ENCODE results near the gene DRICH1. TPM values are rescaled to one million over a fixed set of nuclear protein-coding genes. Genes with fewer than 3 reads are reported as not detected.
"Not testable (repeated sequence)": the region's sequence is repeated elsewhere in the genome, so short reads cannot be mapped to it uniquely, and the experiment has no call there.

DRICH1 gene, protein sequence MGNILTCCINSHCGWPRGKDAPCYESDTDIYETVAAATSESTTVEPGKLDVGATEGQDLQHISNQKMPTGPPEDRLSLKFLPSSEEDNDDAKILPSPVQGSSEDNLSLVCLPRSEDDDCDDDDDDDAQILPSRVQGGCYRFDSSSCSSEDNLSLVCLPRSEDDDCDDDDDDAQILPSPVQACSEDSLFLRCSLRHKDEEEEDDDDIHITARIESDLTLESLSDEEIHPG
- under 1 TPM in 1 of 4 donors, not detected in 3; 0.37 TPM for total RNA-seq
- polyA plus RNA-seq = 0.09 TPM
- long read RNA-seq, donor 1 = 0 reads
- long read RNA-seq, donor 2 = 0 reads
- long read RNA-seq, donor 3 = 0 reads
- long read RNA-seq, donor 4 = 0 reads

DNA sequence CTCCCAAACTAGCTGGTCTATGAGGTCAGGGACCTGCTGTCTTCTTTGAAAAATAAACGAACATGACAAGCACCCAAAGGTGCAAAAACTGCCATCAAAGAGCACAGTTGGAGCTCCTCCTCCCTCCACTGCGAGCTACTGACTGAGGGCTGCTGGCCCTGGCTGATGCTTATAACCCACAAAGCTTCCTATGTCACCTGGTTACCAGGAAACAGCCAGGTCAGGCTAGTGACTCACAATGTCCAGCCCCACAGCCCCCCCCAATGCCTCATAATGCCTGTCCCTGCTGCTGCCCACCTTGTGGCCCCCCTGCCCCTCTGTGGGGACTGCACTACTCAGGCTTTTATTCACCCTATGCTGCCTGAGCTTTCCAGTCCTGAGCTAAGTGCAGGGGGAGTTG lies at the start of gene DRICH1:
DRICH1 (minus strand) TSS at position 144 of the 400 bp plus-strand sequence. CDS start 298 bp downstream, outside the sequence.
- Histone ChIP-seq H3K4me3 (ENCODE audit: low read length) (no peak within 1 kb of the TSS), H3K4me1 (ENCODE audit: control insufficient read depth, insufficient read depth, low read length) (no peaks in the 10 kb centered on the region), H3K27ac (ENCODE audit: low read length) (no peak within 1 kb of the TSS), H3K27me3 (ENCODE audit: control insufficient read depth, insufficient read depth) (no peaks in the 10 kb centered on the region), H3K9me3 (ENCODE audit: control insufficient read depth, low read length) (no peaks in the 10 kb centered on the region)
- DNase-seq (no peak), ATAC-seq (no peak)
- intact Hi-C loops (cut with DNase I) = no loop called here
- 64% methylated on average over 2 of the region's 2 CpGs for WGBS

- DNase-seq = no peak
- peaks cover 12% of the 10 kb centered on the region for H3K4me1 ChIP-seq (ENCODE audit: control insufficient read depth, insufficient read depth, low read length)
- no peak overlapping the region for H3K27ac ChIP-seq (ENCODE audit: low read length)
- no peak overlapping the region for H3K4me3 ChIP-seq (ENCODE audit: low read length)
- intact Hi-C loops (cut with DNase I) = no loop called here
- WGBS = 94% methylated on average over 5 of the region's 5 CpGs
- no peaks in the 10 kb centered on the region for H3K27me3 ChIP-seq (ENCODE audit: control insufficient read depth, insufficient read depth)
- no peak for ATAC-seq
- no peaks in the 10 kb centered on the region for H3K9me3 ChIP-seq (ENCODE audit: control insufficient read depth, low read length)
These were observed 49.1 kb upstream of the DRICH1 start for GRCh38 chr22:23681026-23681809.

- 91% methylated on average over 6 of the region's 6 CpGs for WGBS
- intact Hi-C loops (cut with DNase I) = no loop called here
- DNase-seq = no peak
- no peaks in the 10 kb centered on the region for H3K27me3 ChIP-seq (ENCODE audit: control insufficient read depth, insufficient read depth)
- no peak overlapping the region for H3K4me3 ChIP-seq (ENCODE audit: low read length)
- H3K9me3 ChIP-seq (ENCODE audit: control insufficient read depth, low read length) = no peaks in the 10 kb centered on the region
- H3K27ac ChIP-seq (ENCODE audit: low read length) = no peak overlapping the region
- no peak for ATAC-seq
- no peaks in the 10 kb centered on the region for H3K4me1 ChIP-seq (ENCODE audit: control insufficient read depth, insufficient read depth, low read length)
These were observed 46.0 kb upstream of the DRICH1 start for GRCh38 chr22:23678133-23678532.

DNA sequence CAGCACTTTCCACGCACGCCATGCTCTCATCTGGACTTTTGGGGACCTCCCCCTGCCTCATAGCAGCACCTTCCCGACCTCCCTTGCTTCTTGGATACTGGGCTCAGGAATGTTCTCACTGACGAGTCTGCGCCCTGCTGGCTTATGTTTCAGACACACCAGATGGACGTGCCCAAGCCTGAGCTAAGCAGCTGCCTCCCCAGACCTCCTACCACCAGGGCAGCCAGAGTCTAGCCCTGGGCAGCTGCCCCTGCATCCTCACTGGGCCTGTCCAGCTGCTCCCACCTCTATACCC lies 45.5 kb upstream of the DRICH1 start:
- H3K27ac ChIP-seq (ENCODE audit: low read length) = no peak overlapping the region
- ATAC-seq = no peak
- no peak overlapping the region for H3K4me3 ChIP-seq (ENCODE audit: low read length)
- H3K9me3 ChIP-seq (ENCODE audit: control insufficient read depth, low read length) = no peaks in the 10 kb centered on the region
- 86% methylated on average over 6 of the region's 6 CpGs for WGBS
- DNase-seq = no peak
- H3K4me1 ChIP-seq (ENCODE audit: control insufficient read depth, insufficient read depth, low read length) = no peaks in the 10 kb centered on the region
- intact Hi-C loops (cut with DNase I) = no loop called here
- no peaks in the 10 kb centered on the region for H3K27me3 ChIP-seq (ENCODE audit: control insufficient read depth, insufficient read depth)

DNA sequence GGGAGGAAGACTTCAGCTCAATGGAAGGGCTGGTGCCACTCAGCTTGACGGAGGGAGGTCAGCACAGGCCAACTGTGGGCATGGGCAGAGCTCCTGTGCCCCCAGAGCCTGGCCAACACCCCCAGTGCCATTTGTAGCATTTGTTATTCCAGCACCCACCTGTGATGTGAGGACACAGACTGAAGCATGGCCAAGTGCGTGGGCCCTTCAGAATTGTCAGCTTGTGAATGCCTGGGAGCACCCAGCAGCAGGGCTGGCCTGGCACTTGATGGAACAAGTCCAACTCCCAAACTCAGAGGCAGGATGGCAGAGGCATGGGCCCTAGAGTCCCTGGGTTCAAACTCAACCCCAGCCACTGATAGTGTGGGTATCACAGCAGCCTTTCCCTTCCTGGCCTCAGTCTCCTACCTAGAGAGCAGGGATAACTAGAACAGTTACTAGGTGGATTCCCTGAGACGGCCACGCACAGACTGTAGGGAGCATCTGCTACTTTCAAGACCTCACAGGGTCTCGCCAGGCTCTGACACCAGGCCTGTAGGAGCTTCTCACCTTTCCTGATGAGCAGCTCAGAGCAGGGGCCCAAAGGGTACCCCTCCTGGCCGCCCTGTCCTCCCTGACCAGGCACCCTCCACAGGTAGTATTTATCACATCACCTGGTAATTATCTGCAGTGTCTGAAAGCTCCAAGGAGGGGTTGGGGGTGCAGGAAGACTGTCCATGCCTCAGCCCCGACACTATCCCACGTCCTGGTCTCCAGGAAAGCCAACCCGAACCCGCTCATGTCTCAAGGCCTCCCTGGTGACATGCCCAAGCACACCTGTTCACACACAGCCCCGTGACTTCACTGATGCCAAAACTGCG lies 45.0 kb upstream of the DRICH1 start:
- DNase-seq; H3K27ac ChIP-seq (ENCODE audit: low read length); H3K4me1 ChIP-seq (ENCODE audit: control insufficient read depth, insufficient read depth, low read length); H3K27me3 ChIP-seq (ENCODE audit: control insufficient read depth, insufficient read depth); H3K9me3 ChIP-seq (ENCODE audit: control insufficient read depth, low read length); H3K4me3 ChIP-seq (ENCODE audit: low read length); ATAC-seq; intact Hi-C loops (cut with DNase I): not testable (repeated sequence)
- WGBS = 96% methylated on average over 12 of the region's 12 CpGs

GRCh38 chr22:23675502-23676415 lies 43.6 kb upstream of the DRICH1 start:
- WGBS = 69% methylated on average over 17 of the region's 17 CpGs
- Histone ChIP-seq H3K9me3 (ENCODE audit: control insufficient read depth, low read length) (no peaks in the 10 kb centered on the region), H3K4me1 (ENCODE audit: control insufficient read depth, insufficient read depth, low read length) (no peaks in the 10 kb centered on the region), H3K27me3 (ENCODE audit: control insufficient read depth, insufficient read depth) (no peaks in the 10 kb centered on the region), H3K4me3 (ENCODE audit: low read length) (no peak overlapping the region), H3K27ac (ENCODE audit: low read length) (no peak overlapping the region)
- ATAC-seq = peak; percentile 14 to 29
- peak in 1 of 3 donors; percentile 43 for DNase-seq
- intact Hi-C loops (cut with DNase I) = no loop called here

- H3K9me3 ChIP-seq (ENCODE audit: control insufficient read depth, low read length); H3K27ac ChIP-seq (ENCODE audit: low read length); DNase-seq; H3K4me1 ChIP-seq (ENCODE audit: control insufficient read depth, insufficient read depth, low read length); H3K4me3 ChIP-seq (ENCODE audit: low read length); H3K27me3 ChIP-seq (ENCODE audit: control insufficient read depth, insufficient read depth); intact Hi-C loops (cut with DNase I): not testable (repeated sequence)
- 90% methylated on average over 6 of the region's 6 CpGs for WGBS
- peak in 1 of 2 donors; percentile 3 for ATAC-seq
These were observed 42.9 kb upstream of the DRICH1 start for GRCh38 chr22:23674886-23675501.

DNA sequence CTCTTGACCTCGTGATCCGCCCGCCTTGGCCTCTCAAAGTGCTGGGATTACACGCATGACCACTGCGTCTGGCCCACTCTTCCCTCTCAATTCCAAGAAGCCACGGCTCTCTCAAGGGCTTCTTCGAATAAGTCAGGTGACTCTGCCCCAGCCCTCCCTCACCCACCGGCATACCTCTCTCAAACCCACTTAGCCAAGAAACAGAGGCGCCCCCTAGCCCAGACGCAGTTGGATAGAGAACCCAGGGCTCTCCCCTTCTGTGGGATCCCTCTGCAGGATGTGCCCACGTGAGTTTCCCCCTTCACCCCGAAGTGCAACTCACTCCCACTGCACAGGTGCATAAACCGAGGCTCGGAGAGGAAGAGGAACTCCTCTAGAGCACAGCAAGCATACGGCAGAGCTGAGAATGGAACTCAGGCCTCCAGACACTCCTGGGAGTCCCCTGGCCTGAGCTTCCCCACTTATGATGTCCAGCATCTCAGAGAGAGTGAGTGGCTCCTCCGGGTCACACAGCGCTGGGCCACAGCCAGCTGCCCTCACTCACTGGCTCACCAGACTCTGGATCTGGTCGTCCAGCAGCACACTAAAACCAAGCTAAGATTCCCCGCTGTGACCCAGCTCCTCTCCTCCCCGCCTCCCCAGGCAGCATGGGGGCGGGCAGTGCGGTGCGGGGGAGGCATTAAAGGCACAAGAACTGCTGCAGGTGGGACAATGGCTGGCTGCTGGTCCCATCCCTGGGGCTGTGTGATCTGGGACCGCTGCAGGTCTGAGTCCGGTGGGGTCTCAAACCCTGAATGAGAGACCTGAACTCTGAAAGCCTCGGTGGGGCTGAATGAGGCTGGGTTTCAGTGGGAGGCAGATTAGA lies 41.9 kb upstream of the DRICH1 start:
- DNase-seq = no peak
- WGBS = 88% methylated on average over 26 of the region's 26 CpGs

GRCh38 chr22:23673050-23673620 lies 41.0 kb upstream of the DRICH1 start:
- ATAC-seq (no peak), DNase-seq (no peak)
- no peak overlapping the region for H3K4me3 ChIP-seq (ENCODE audit: low read length)
- H3K27ac ChIP-seq (ENCODE audit: low read length) = no peak overlapping the region
- WGBS = 81% methylated on average over 7 of the region's 7 CpGs
- H3K4me1 ChIP-seq (ENCODE audit: control insufficient read depth, insufficient read depth, low read length) = no peaks in the 10 kb centered on the region
- intact Hi-C loops (cut with DNase I) = no loop called here
- H3K9me3 ChIP-seq (ENCODE audit: control insufficient read depth, low read length) = no peaks in the 10 kb centered on the region
- H3K27me3 ChIP-seq (ENCODE audit: control insufficient read depth, insufficient read depth) = no peaks in the 10 kb centered on the region

More for the DNA sequence above, 41.9 kb upstream of the DRICH1 start:
- Histone ChIP-seq H3K27me3 (ENCODE audit: control insufficient read depth, insufficient read depth) (no peaks in the 10 kb centered on the region), H3K4me1 (ENCODE audit: control insufficient read depth, insufficient read depth, low read length) (no peaks in the 10 kb centered on the region), H3K9me3 (ENCODE audit: control insufficient read depth, low read length) (no peaks in the 10 kb centered on the region), H3K4me3 (ENCODE audit: low read length) (no peak overlapping the region), H3K27ac (ENCODE audit: low read length) (no peak overlapping the region)
- intact Hi-C loops (cut with DNase I) = no loop called here
- ATAC-seq = no peak

Measured in right cardiac atrium (tissue), 5 donors.